ENCODE measurements around the gene SPIB.

SPIB gene

DNA sequence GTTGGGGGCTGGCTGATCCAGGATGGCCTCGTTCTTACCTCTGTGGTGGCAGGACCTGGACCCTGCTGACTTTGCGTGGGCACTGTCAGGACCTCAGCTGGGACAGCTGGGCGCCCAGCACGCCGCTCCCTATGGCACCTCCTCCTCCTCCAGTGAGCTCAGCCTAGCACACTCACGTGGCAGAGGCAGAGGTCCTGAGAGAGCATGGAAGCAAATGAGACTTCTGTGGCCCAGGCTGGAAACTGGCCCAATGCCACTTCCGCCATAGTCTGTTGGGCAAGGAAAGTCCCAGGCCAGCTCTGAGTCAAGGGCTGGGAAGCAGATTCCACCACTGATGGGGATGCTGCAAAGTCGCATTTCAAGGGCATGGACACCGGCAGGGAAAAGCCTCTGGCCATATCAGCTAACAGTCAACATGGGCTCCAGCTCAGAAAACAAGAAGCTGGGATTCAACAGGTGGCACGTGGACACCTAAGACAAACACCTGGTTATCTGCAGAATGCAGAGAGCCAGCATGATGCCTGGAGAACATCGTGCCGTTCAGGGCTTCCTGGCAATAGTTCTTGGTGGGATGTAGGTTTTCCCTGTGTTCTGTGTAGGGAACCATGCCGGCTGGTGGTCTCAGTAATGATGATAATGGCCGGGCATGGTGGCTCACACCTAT, 30.6 kb downstream of the SPIB start:
- TF ChIP-seq, protein P1, sequence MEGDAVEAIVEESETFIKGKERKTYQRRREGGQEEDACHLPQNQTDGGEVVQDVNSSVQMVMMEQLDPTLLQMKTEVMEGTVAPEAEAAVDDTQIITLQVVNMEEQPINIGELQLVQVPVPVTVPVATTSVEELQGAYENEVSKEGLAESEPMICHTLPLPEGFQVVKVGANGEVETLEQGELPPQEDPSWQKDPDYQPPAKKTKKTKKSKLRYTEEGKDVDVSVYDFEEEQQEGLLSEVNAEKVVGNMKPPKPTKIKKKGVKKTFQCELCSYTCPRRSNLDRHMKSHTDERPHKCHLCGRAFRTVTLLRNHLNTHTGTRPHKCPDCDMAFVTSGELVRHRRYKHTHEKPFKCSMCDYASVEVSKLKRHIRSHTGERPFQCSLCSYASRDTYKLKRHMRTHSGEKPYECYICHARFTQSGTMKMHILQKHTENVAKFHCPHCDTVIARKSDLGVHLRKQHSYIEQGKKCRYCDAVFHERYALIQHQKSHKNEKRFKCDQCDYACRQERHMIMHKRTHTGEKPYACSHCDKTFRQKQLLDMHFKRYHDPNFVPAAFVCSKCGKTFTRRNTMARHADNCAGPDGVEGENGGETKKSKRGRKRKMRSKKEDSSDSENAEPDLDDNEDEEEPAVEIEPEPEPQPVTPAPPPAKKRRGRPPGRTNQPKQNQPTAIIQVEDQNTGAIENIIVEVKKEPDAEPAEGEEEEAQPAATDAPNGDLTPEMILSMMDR (IDR thresholded peaks at IDR 0.05), result no peak
- Histone ChIP-seq H3K27ac (no peak overlapping the region), H3K4me3 (no peak overlapping the region)
- no peak for DNase-seq (ENCODE audit: low spot score)

DNA sequence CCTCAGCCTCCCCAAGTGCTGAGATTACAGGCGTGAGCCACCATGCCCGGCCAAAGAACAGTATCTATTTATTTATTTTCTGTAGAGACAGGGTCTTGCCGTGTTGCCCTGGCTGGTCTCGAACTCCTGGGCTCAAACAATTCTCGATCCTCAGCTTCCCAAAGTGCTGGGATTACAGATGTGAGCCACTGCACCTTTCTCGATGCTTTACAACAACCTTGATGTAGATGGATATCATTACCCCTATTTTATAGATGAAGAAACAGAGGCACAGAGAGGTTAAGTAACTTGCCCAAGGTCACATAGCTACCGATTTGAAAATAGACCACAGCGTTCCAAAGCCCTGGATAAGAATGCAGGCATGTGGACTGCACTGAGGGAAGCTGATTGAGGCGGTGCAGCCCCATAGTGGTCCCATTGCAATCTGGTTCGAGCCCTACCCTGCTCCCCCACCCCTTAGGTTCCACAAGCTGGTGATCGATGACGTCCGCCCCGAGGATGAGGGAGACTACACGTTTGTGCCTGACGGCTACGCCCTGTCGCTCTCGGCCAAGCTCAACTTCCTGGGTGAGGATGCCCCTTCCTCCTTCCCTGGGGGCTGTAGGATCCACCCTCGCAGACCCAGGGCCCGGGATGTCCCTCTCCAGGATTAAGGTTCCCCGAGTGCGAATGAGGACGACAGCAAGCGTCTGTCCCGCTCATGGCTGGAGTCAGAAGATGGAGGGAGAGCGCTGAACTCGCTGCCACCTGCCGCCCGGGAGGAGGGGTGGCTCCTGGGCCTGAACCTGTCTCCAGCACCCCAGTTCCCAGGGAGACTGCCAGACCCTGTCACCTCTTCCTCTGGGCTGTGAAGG, 31.9 kb downstream of the SPIB start:
- H3K27ac ChIP-seq, result no peak overlapping the region
- H3K4me3 ChIP-seq, result no peak overlapping the region
- DNase-seq (ENCODE audit: low spot score), result no peak
- TF ChIP-seq, protein P1 (IDR thresholded peaks at IDR 0.05), result no peak

DNA sequence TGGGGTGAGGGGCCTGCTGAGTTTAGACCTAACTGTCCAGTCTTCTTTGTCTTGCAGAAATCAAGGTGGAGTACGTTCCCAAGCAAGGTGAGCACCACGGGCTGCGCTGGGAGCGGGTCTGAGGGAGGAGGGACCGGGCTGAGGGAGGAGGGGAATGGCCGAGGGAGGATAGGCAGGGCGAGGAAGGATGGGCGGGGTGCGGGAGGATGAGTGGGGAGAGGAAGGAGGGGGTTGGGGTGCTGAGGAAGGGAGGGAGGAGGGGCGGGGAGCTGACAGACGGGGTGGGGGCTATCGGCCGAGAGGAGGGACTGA, 32.4 kb downstream of the SPIB start:
- Histone ChIP-seq H3K27ac (no peak overlapping the region), H3K4me3 (no peak overlapping the region)
- DNase-seq (ENCODE audit: low spot score), result no peak
- TF ChIP-seq, protein P1 (IDR thresholded peaks at IDR 0.05), result no peak

DNA sequence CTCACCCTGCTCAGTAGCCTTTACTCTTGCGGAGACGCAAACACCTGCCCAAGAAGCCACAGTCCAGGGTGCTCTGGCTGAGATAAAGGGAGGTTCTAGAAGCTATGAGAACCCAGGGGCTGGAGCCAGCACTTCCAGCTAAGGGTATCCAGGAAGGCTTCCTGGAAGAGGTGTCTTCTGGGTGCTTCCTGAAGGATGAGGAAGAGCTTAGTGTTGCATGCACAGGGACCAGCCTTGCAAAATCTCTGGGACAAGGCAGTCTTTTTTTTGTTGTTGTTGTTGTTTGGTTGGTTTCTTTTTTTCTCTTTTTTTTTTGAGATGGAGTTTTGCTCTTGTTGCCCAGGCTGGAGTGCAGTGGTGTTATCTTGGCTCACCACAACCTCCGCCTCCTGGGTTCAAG, 34.5 kb downstream of the SPIB start:
- DNase-seq (ENCODE audit: low spot score), result no peak
- Histone ChIP-seq H3K27ac (no peak overlapping the region), H3K4me3 (no peak overlapping the region)
- TF ChIP-seq, protein P1 (IDR thresholded peaks at IDR 0.05), result no peak

DNA sequence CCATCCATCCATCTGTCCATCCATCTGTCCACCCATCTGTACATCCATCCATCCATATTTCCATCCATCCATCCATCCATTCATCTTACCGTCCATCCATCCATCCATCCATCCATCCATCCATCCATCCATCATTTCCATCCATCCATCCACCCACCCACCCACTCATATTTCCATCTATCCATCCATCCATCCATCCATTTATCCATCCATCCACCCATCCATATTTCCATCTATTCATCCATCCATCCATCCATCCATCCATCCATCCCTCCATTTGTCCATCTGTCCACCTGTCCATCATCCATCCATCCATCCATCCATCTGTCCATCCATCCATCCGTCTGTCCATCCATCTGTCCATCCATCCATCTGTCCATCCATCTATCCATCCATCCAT, 37.3 kb downstream of the SPIB start:
- TF ChIP-seq, protein P1 (IDR thresholded peaks at IDR 0.05), result no peak
- no peak overlapping the region for H3K27ac ChIP-seq
- no peak for DNase-seq (ENCODE audit: low spot score)

DNA sequence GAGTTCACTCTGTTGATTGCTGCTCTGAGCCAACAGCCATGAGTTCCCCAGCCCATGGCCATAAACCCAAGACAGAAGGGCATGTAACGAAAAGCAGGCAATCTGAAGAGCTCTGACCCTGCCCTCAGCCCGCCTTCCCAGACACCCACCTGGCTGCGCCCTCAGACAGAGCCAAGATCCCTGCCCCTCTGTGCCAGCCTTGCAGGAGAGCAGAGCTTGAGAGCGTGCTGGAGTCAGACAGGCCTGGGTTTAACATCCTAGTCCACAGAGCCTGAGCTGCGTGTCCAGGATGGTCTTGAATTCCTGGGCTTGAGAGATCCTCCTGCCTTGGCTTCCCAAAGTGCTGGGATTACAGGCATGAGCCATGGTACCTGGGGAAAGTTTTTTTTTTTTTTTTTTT, 38.6 kb downstream of the SPIB start:
- H3K27ac ChIP-seq, result no peak overlapping the region
- no peak overlapping the region for H3K4me3 ChIP-seq
- no peak for DNase-seq (ENCODE audit: low spot score)
- TF ChIP-seq, protein P1 (IDR thresholded peaks at IDR 0.05), result no peak

More for the DNA sequence above, 37.3 kb downstream of the SPIB start:
- no peak overlapping the region for H3K4me3 ChIP-seq
